Smooth muscle cell (in vitro differentiated cells): ENCODE measurements around the gene FBXO42. TPM values are rescaled to one million over a fixed set of nuclear protein-coding genes. Genes with fewer than 3 reads are reported as not detected.
A peak's percentile ranks its signal among the peaks of the same experiment; 100 is the strongest.

ENCODE experiments used
- DNase-seq: peaks from one replicate; lab custom pipeline; 2025; ENCODE audit not compliant: unreplicated experiment; lab: John Stamatoyannopoulos, UW
- H2AFZ ChIP-seq: fragments of 200-600 bp; sonication (generic); 2 replicates; pipeline ENCODE4 v1.6.0; 2016; ENCODE audit warnings: antibody characterized with exemption, low read depth, mild to moderate bottlenecking
- H3F3A ChIP-seq: fragments of 200-600 bp; sonication (generic); 2 replicates; pipeline ENCODE4 v1.6.0; 2017; ENCODE audit warnings: antibody characterized with exemption, low read depth
- H3K27ac ChIP-seq: fragments of 200-600 bp; sonication (generic); 2 replicates; pipeline ENCODE4 v1.5.1; 2016; ENCODE audit warnings: low read depth, mild to moderate bottlenecking
- H3K27me3 ChIP-seq: fragments of 200-600 bp; sonication (generic); 2 replicates; pipeline ENCODE4 v1.6.1; 2016; ENCODE audit warnings: low read depth, mild to moderate bottlenecking
- H3K36me3 ChIP-seq: fragments of 200-600 bp; sonication (generic); 2 replicates; pipeline ENCODE4 v1.5.1; 2016; ENCODE audit warnings: low read depth
- H3K4me1 ChIP-seq: fragments of 200-600 bp; sonication (generic); 2 replicates; pipeline ENCODE4 v1.5.1; 2016; ENCODE audit warnings: low read depth
- H3K4me2 ChIP-seq: fragments of 200-600 bp; sonication (generic); 2 replicates; pipeline ENCODE4 v1.6.0; 2016; ENCODE audit warnings: mild to moderate bottlenecking
- H3K4me3 ChIP-seq: fragments of 200-600 bp; sonication (generic); 2 replicates; pipeline ENCODE4 v1.5.1; 2016; ENCODE audit warnings: mild to moderate bottlenecking
- H3K79me2 ChIP-seq: fragments of 200-600 bp; sonication (generic); 2 replicates; pipeline ENCODE4 v1.6.0; 2016; ENCODE audit warnings: low read depth, mild to moderate bottlenecking
- H3K9ac ChIP-seq: fragments of 200-600 bp; sonication (generic); 2 replicates; pipeline ENCODE4 v1.6.0; 2016; ENCODE audit warnings: low read depth
- H3K9me3 ChIP-seq: fragments of 200-600 bp; sonication (generic); replicated peaks from 2 replicates; pipeline ENCODE4 v1.5.1; 2016; ENCODE audit warnings: low read depth
- H4K20me1 ChIP-seq: fragments of 200-600 bp; sonication (generic); 2 replicates; pipeline ENCODE4 v1.6.0; 2016; ENCODE audit warnings: low read depth
- CTCF ChIP-seq: fragments of 200-600 bp; sonication (generic); IDR thresholded peaks from 2 replicates; pipeline ENCODE4 v1.5.1; 2017; ENCODE audit warnings: borderline replicate concordance, mild to moderate bottlenecking, antibody characterized with exemption; ENCODE audit not compliant: insufficient read depth, poor library complexity, severe bottlenecking
- WGBS: methylation state at CpG from one replicate; pipeline ENCODE4 v1.1.7; 2016; ENCODE audit warnings: low lambda C conversion rate; 5-methylcytosine and 5-hydroxymethylcytosine counted together
- polyA plus RNA-seq: library from polyadenylated mRNA; unstranded; fragments of >200 nt; fragmentation: Nextera tagmentation; extraction: Ambion mirVana; gene quantifications from 2 replicates; pipeline ENCODE4 v1.2.1, GENCODE V29; 2016
- total RNA-seq: library from RNA; depleted of rRNA; stranded (reverse); fragments of >200 nt; gene quantifications from 2 replicates; pipeline ENCODE4 v1.2.3, GENCODE V29; 2014

FBXO42 gene
- total and polyA plus RNA-seq, 2 experiments from 2014 or later: 14.7 to 22.6 TPM

DNA sequence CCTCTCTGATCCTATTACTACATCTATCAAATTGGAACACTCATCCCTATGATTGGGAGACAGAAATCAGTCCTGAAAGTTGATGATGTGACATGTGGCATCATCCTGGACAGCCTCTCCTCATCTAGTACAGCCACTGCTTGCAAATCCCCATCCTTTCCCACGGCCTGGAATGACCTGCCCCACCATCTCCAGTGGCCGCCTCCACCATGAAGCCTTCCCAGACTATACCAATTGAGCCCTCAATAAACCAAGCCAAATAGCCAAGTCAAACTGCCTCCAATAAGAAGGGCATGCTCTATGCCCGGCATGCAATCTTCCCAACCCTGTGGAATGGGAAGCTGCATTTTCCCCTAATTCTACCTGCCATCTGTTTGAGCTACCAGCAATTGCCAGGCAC lies 139.3 kb downstream of the FBXO42 start:
- H2AFZ ChIP-seq: no peak overlapping the region
- no peaks in the 10 kb centered on the region for H3K36me3 ChIP-seq
- no peak for DNase-seq
- no peaks in the 10 kb centered on the region for H3K79me2 ChIP-seq
- H3K4me1 ChIP-seq: peaks cover 10% of the 10 kb centered on the region
- H3K9ac ChIP-seq: no peak overlapping the region
- H3K27me3 ChIP-seq: no peaks in the 10 kb centered on the region
- no peaks in the 10 kb centered on the region for H3K9me3 ChIP-seq
- no peak overlapping the region for H3K4me2 ChIP-seq
- H4K20me1 ChIP-seq: no peaks in the 10 kb centered on the region
- peaks cover 2% of the 10 kb centered on the region for H3F3A ChIP-seq
- WGBS: 67% methylated on average over 3 of the region's 3 CpGs
- no peak for TF ChIP-seq CTCF
- no peak overlapping the region for H3K27ac ChIP-seq
- no peak overlapping the region for H3K4me3 ChIP-seq

DNA sequence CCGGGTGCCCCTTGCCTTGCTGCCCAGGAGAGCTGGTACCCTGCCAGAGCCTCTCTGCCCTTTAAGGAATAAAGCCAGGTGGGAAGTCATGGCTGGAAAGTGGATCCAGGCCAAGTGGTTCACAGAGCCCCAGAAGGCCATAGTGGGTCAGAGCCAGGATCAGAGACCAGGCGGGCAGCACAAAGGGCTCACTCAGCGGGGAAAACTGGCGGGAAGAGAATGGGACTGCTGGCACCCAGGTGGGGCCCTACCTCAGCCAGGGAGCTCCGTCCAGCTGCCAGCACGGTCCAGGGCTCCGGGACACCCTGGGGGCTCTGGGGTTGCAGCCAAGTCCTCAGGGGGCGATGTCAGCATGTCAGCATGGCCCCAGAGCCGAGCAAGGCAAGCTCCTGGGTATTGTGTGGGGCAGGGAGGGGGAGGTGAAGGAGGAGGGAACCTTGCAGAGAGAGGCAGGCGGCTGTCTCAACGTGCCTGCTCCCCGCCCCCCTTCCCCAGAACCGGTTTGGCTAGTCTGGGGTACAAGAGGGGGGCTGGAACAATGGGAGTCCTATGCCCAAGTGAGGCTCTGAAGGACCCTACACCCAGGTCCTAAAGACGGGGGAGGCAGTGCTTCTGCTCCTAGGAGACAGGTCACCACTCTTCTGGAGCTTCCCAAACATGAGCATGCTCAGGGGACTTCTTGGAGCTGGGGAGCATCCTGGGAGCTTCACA lies 139.9 kb downstream of the FBXO42 start, which contains the start of gene ARHGEF19:
Gene ARHGEF19, minus strand, starts transcription at position 402 of the 711 bp plus-strand sequence. CDS start 3,598 bp downstream, outside the sequence.
- Histone ChIP-seq H3K36me3 (no peaks in the 10 kb centered on the region), H4K20me1 (no peaks in the 10 kb centered on the region), H3K9ac (no peak within 1 kb of the TSS), H3K79me2 (no peaks in the 10 kb centered on the region), H3K4me2 (peak within 1 kb of the TSS; percentile 45), H2AFZ (no peak within 1 kb of the TSS), H3K4me1 (peaks cover 10% of the 10 kb centered on the region), H3K27ac (no peak within 1 kb of the TSS), H3K9me3 (no peaks in the 10 kb centered on the region), H3F3A (peaks cover 3% of the 10 kb centered on the region), H3K27me3 (no peaks in the 10 kb centered on the region), H3K4me3 (peak within 1 kb of the TSS; percentile 37)
- no peak for DNase-seq
- no peak for TF ChIP-seq CTCF
- 35% methylated on average over 14 of the region's 14 CpGs for WGBS

DNA sequence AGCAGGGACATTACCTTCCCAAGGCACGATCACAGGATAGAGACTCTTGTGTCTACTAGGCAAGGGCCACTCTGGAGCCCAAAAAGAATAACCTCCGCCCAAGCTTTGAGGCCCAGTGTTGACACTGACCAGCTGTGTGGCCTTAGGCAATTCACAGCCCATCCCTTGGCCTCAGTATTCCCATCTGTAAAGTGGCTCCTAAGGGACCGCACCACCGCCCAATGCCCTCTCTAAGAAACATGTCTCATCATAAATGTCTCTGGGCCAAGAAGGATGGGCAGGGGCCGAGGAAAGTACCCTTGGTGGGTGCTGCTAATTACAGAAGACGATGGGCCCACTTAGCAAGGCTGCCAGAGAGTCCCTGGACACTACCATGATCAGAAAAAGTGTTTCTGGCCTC lies 140.5 kb downstream of the FBXO42 start:
- peak overlapping the region; percentile 45 for H3K4me2 ChIP-seq
- DNase-seq: no peak

More for the DNA sequence above, 140.5 kb downstream of the FBXO42 start:
- Histone ChIP-seq H3K79me2 (no peaks in the 10 kb centered on the region), H3K4me1 (peaks cover 10% of the 10 kb centered on the region), H3K4me3 (peak overlapping the region; percentile 37), H3K9me3 (no peaks in the 10 kb centered on the region), H4K20me1 (no peaks in the 10 kb centered on the region), H3K9ac (no peak overlapping the region), H3K36me3 (no peaks in the 10 kb centered on the region), H2AFZ (no peak overlapping the region), H3F3A (peaks cover 3% of the 10 kb centered on the region), H3K27me3 (no peaks in the 10 kb centered on the region), H3K27ac (no peak overlapping the region)
- WGBS: 92% methylated on average over 6 of the region's 6 CpGs
- TF ChIP-seq CTCF: no peak
